GM10248 (cell line): ENCODE results near the gene KRTAP3-1.
"Not testable (repeated sequence)": the region's sequence is repeated elsewhere in the genome, so short reads cannot be mapped to it uniquely, and the experiment has no call there.

Source experiments
- CTCF ChIA-PET: fragments of 300-600 bp; sonication (Branson Sonifier 250); formaldehyde crosslinking; extraction: SDS; loops from one replicate; lab custom pipeline; 2021; ENCODE audit warnings: antibody characterized with exemption; lab: Yijun Ruan, JAX
- POLR2A ChIA-PET: fragments of 350-650 bp; sonication (Branson Sonifier 250); formaldehyde crosslinking; extraction: SDS; loops from one replicate; lab custom pipeline; 2020; ENCODE audit warnings: antibody characterized with exemption; lab: Yijun Ruan, JAX
- DNase-seq: peaks from one replicate; pipeline ENCODE4 v3.0.0; 2012; ENCODE audit errors: extremely low spot score
- CTCF ChIP-seq: IDR thresholded peaks from 2 replicates; pipeline ENCODE4 v1.5.1; 2012; ENCODE audit warnings: mild to moderate bottlenecking, low read depth; ENCODE audit errors: extremely low read depth, missing control alignments, control extremely low read depth

KRTAP3-1 gene

GRCh38 chr17:41008811-41009210 lies at the start of gene KRTAP3-1:
Gene KRTAP3-1 (minus strand): TSS chr17:41009128. CDS start chr17:41009074, 54 bp downstream.
- ChIA-PET CTCF (no interaction called here), POLR2A (no interaction called here)
- no peak for DNase-seq
- no peak for TF ChIP-seq CTCF

- ChIA-PET CTCF (interaction anchor here (1.4 kb wide), 1 partner anchor 19 kb away, joined by 3 read pairs; no protein-coding TSS in a partner anchor), POLR2A (no interaction called here)
- no peak for DNase-seq
- no peak for TF ChIP-seq CTCF
These were observed 48.6 kb upstream of the KRTAP3-1 start for GRCh38 chr17:41057547-41057946.

- POLR2A ChIA-PET, CTCF ChIA-PET, DNase-seq: not testable (repeated sequence)
These were observed 46.2 kb upstream of the KRTAP3-1 start, which contains the start of gene KRTAP2-2 for GRCh38 chr17:41055130-41055529. Gene KRTAP2-2 (minus strand): TSS chr17:41055230. CDS start chr17:41055211, 19 bp downstream.

GRCh38 chr17:41054556-41054955 lies 45.6 kb upstream of the KRTAP3-1 start:
- DNase-seq, POLR2A ChIA-PET, CTCF ChIA-PET: not testable (repeated sequence)

GRCh38 chr17:41054025-41054424 lies 45.1 kb upstream of the KRTAP3-1 start:
- CTCF ChIA-PET: no interaction called here
- POLR2A ChIA-PET: no interaction called here
- no peak for TF ChIP-seq CTCF
- DNase-seq: no peak

- CTCF ChIA-PET: no interaction called here
These were observed 43.6 kb upstream of the KRTAP3-1 start for GRCh38 chr17:41052566-41052965.

GRCh38 chr17:41049110-41049509 lies 40.2 kb upstream of the KRTAP3-1 start:
- ChIA-PET POLR2A (no interaction called here), CTCF (interaction anchor here (1.4 kb wide), 1 partner anchor 22 kb away, joined by 3 read pairs; no protein-coding TSS in a partner anchor)
- TF ChIP-seq CTCF: no peak
- DNase-seq: peak; percentile 25

More at GRCh38 chr17:41052566-41052965, 43.6 kb upstream of the KRTAP3-1 start:
- DNase-seq: no peak
- TF ChIP-seq CTCF: no peak
- POLR2A ChIA-PET: no interaction called here

- no peak for DNase-seq
- TF ChIP-seq CTCF: no peak
- POLR2A ChIA-PET: no interaction called here
- CTCF ChIA-PET: interaction anchor here (1.4 kb wide), 2 partner anchors 22 to 23 kb away, joined by 3 read pairs; no protein-coding TSS in a partner anchor
These were observed 39.5 kb upstream of the KRTAP3-1 start for GRCh38 chr17:41048441-41048840.

GRCh38 chr17:41046735-41047465 lies 38.0 kb upstream of the KRTAP3-1 start, which contains the start of gene KRTAP2-1:
Gene KRTAP2-1 (minus strand): TSS chr17:41047316. CDS start chr17:41047267, 49 bp downstream.
- POLR2A ChIA-PET, DNase-seq: not testable (repeated sequence)
- CTCF ChIA-PET: interaction anchor here (1.4 kb wide), 1 partner anchor 23 kb away, joined by 3 read pairs; no protein-coding TSS in a partner anchor
